ENCODE data around the gene TJP1. TPM values are rescaled to one million over a fixed set of nuclear protein-coding genes. Genes with fewer than 3 reads are reported as not detected.

The TJP1 gene
- total RNA-seq, 1 donor from 2014 or later: 148 TPM

- Histone ChIP-seq H3K4me3 (ENCODE audit: low read depth, low read length) (no peak overlapping the region), H3K36me3 (ENCODE audit: control insufficient read depth, insufficient read depth, low read length) (peaks cover 9% of the 10 kb centered on the region), H3K27me3 (ENCODE audit: control insufficient read depth, insufficient read depth, low read length) (no peaks in the 10 kb centered on the region)
- DNase-seq (ENCODE audit: low read depth): no peak
- TF ChIP-seq CTCF (IDR thresholded peaks at IDR 0.05; ENCODE audit: insufficient read depth, low read length, poor library complexity, severe bottlenecking): no peak
Measured at GRCh38 chr15:29724026-29724425, 98.2 kb downstream of the TJP1 start.

GRCh38 chr15:29713784-29714183 lies 108.5 kb downstream of the TJP1 start:
- no peak for DNase-seq (ENCODE audit: low read depth)
- peaks cover 2% of the 10 kb centered on the region for H3K36me3 ChIP-seq (ENCODE audit: control insufficient read depth, insufficient read depth, low read length)
- TF ChIP-seq CTCF (IDR thresholded peaks at IDR 0.05; ENCODE audit: insufficient read depth, low read length, poor library complexity, severe bottlenecking): no peak
- H3K4me3 ChIP-seq (ENCODE audit: low read depth, low read length): no peak overlapping the region
- no peaks in the 10 kb centered on the region for H3K27me3 ChIP-seq (ENCODE audit: control insufficient read depth, insufficient read depth, low read length)

GRCh38 chr15:29712149-29712885 lies 110.0 kb downstream of the TJP1 start:
- no peak for TF ChIP-seq CTCF (IDR thresholded peaks at IDR 0.05; ENCODE audit: insufficient read depth, low read length, poor library complexity, severe bottlenecking)
- peaks cover 2% of the 10 kb centered on the region for H3K36me3 ChIP-seq (ENCODE audit: control insufficient read depth, insufficient read depth, low read length)

GRCh38 chr15:29711531-29711930 lies 110.7 kb downstream of the TJP1 start:
- no peak for DNase-seq (ENCODE audit: low read depth)
- peaks cover 3% of the 10 kb centered on the region for H3K36me3 ChIP-seq (ENCODE audit: control insufficient read depth, insufficient read depth, low read length)
- TF ChIP-seq CTCF (IDR thresholded peaks at IDR 0.05; ENCODE audit: insufficient read depth, low read length, poor library complexity, severe bottlenecking): no peak
- H3K4me3 ChIP-seq (ENCODE audit: low read depth, low read length): no peak overlapping the region
- H3K27me3 ChIP-seq (ENCODE audit: control insufficient read depth, insufficient read depth, low read length): no peaks in the 10 kb centered on the region

More at GRCh38 chr15:29712149-29712885, 110.0 kb downstream of the TJP1 start:
- DNase-seq (ENCODE audit: low read depth): no peak
- Histone ChIP-seq H3K4me3 (ENCODE audit: low read depth, low read length) (no peak overlapping the region), H3K27me3 (ENCODE audit: control insufficient read depth, insufficient read depth, low read length) (no peaks in the 10 kb centered on the region)

- H3K36me3 ChIP-seq (ENCODE audit: control insufficient read depth, insufficient read depth, low read length): peaks cover 5% of the 10 kb centered on the region
- DNase-seq (ENCODE audit: low read depth): no peak
- H3K27me3 ChIP-seq (ENCODE audit: control insufficient read depth, insufficient read depth, low read length): no peaks in the 10 kb centered on the region
- TF ChIP-seq CTCF (IDR thresholded peaks at IDR 0.05; ENCODE audit: insufficient read depth, low read length, poor library complexity, severe bottlenecking): no peak
- no peak overlapping the region for H3K4me3 ChIP-seq (ENCODE audit: low read depth, low read length)
Measured at GRCh38 chr15:29708519-29708918, 113.7 kb downstream of the TJP1 start.

Data from kidney epithelial cell (primary cell).